Panc1 (cell line): ENCODE data around the gene LRMDA. TPM values are rescaled to one million over a fixed set of nuclear protein-coding genes. Genes with fewer than 3 reads are reported as not detected.

Experiments
- ATAC-seq: fragments of 200-7000 bp; cut with Tn5 transposase; 2 replicates; pipeline ENCODE4 v1.9.1; 2020; ENCODE audit warnings: mild to moderate bottlenecking, moderate library complexity
- BruUV-seq: library from RNA; stranded (reverse); fragments of 400-500 nt; replicated peaks from 2 replicates; lab custom pipeline; 2021; lab: Mats Ljungman, UMichigan
- CTCF ChIA-PET: fragments of 300-600 bp; sonication (Branson Sonifier 250); formaldehyde crosslinking; loops from one replicate; lab custom pipeline; 2022; ENCODE audit warnings: antibody characterized with exemption; lab: Charles Lee
- POLR2A ChIA-PET: fragments of 300-600 bp; sonication (Branson Sonifier 250); formaldehyde crosslinking; loops from one replicate; lab custom pipeline; 2022; ENCODE audit warnings: antibody characterized with exemption; lab: Charles Lee
- DNase-seq: peaks from one replicate; pipeline ENCODE4 v3.0.0-alpha.2; 2010; ENCODE audit warnings: low read depth, low spot score
- H3K27ac ChIP-seq: 2 replicates; pipeline ENCODE4 v1.5.1; 2011; ENCODE audit warnings: mild to moderate bottlenecking, low read length, inconsistent platforms
- H3K27me3 ChIP-seq: fragments of 200-500 bp; sonication (Bioruptor generic); 2 replicates; pipeline ENCODE4 v1.6.0; 2014; ENCODE audit warnings: low read length, inconsistent platforms; ENCODE audit not compliant: control insufficient read depth, insufficient read depth
- H3K36me3 ChIP-seq: fragments of 200-500 bp; sonication (Bioruptor generic); 2 replicates; pipeline ENCODE4 v1.5.1; 2014; ENCODE audit warnings: inconsistent platforms, mild to moderate bottlenecking, low read length, moderate library complexity; ENCODE audit not compliant: control insufficient read depth, insufficient read depth
- H3K4me1 ChIP-seq: 2 replicates; pipeline ENCODE4 v1.5.1; 2011; ENCODE audit warnings: inconsistent platforms, mild to moderate bottlenecking, low read length, moderate library complexity; ENCODE audit not compliant: control insufficient read depth, insufficient read depth
- H3K4me3 ChIP-seq, 2 experiments: 2 replicates each; pipeline ENCODE4 v1.5.1; 2011 to 2012; ENCODE audit warnings: low read depth in 2 of 2, low read length in 2 of 2, mild to moderate bottlenecking in 2 of 2, inconsistent platforms in 1 of 2, moderate library complexity in 1 of 2
- H3K9me3 ChIP-seq: fragments of 200-500 bp; sonication (Bioruptor generic); 2 replicates; pipeline ENCODE4 v1.5.1; 2014; ENCODE audit warnings: low read depth, mild to moderate bottlenecking, inconsistent platforms, low read length, moderate library complexity; ENCODE audit not compliant: control insufficient read depth, insufficient read depth
- CTCF ChIP-seq: fragments of 450-650 bp; IDR thresholded peaks from 2 replicates; pipeline ENCODE4 v1.5.1; 2017; ENCODE audit warnings: mild to moderate bottlenecking
- POLR2AphosphoS5 ChIP-seq: IDR thresholded peaks from 2 replicates; pipeline ENCODE4 v1.6.1; 2012; ENCODE audit warnings: mild to moderate bottlenecking, low read depth, low read length, moderate library complexity
- REST ChIP-seq, 2 experiments: IDR thresholded peaks; 2 replicates each; pipeline ENCODE4 v1.6.1; 2011 to 2012; ENCODE audit warnings: low read depth in 2 of 2, control low read depth in 1 of 2, low read length in 1 of 2, mild to moderate bottlenecking in 1 of 2, moderate library complexity in 1 of 2; ENCODE audit not compliant: insufficient read depth in 1 of 2
- SIN3A ChIP-seq: IDR thresholded peaks from 2 replicates; pipeline ENCODE4 v1.6.1; 2012; ENCODE audit warnings: low read depth, mild to moderate bottlenecking, low read length, moderate library complexity, borderline replicate concordance; ENCODE audit not compliant: insufficient read depth
- TCF7L2 ChIP-seq: IDR thresholded peaks from 2 replicates; pipeline ENCODE4 v1.6.1; 2011; ENCODE audit warnings: mild to moderate bottlenecking, low read depth, low read length, inconsistent platforms
- in situ Hi-C: cut with HindIII; loops from 2 replicates; pipeline ENCODE4 v1.10.0; 2016; ENCODE audit warnings: low sequenced_read_pairs, low pct_unique_long_range_greater_than_20kb
- intact Hi-C: fragments of 100-400 bp; cut with micrococcal nuclease; formaldehyde crosslinking; loops from one replicate; pipeline ENCODE4 v1.10.0; 2022; ENCODE audit not compliant: unreplicated experiment
- total RNA-seq: library from RNA; stranded (reverse); gene quantifications from one replicate; pipeline ENCODE4 v1.2.1, GENCODE V29; 2021; ENCODE audit not compliant: unreplicated experiment

The LRMDA gene
- total RNA-seq, 1 experiment from 2014 or later, result 1.2 TPM

GRCh38 chr10:75403144-75403938 lies 28.1 kb upstream of the LRMDA start:
- intact Hi-C loops (loop anchor here (5.0 to 10.0 kb wide), 5 partner anchors 511 to 1584 kb away; no protein-coding TSS in a partner anchor), in situ Hi-C loops (no loop called here)
- no TSS peak for BruUV-seq
- DNase-seq (no peak), ATAC-seq (no peak)
- Histone ChIP-seq H3K36me3 (peaks cover 12% of the 10 kb centered on the region), H3K4me3 (peak overlapping the region; percentile 61), H3K27ac (peak overlapping the region; percentile 90), H3K9me3 (no peaks in the 10 kb centered on the region), H3K27me3 (peaks cover 26% of the 10 kb centered on the region), H3K4me1 (peaks cover 36% of the 10 kb centered on the region)
- TF ChIP-seq TCF7L2 (0 out of 2 replicates have a peak, but pooled peaks have one; percentile 12), REST (IDR thresholded peaks at IDR 0.05; ENCODE audit: insufficient read depth in 1 of 2, low read depth in 2 of 2, low read length in 1 of 2) (no peak), SIN3A (0 out of 2 replicates have a peak, but pooled peaks have one; percentile 55), POLR2AphosphoS5 (no peak), CTCF (no peak)
- POLR2A ChIA-PET, result no interaction called here
- CTCF ChIA-PET, result interaction anchor here (0.7 kb wide), 1 partner anchor 198 kb away, joined by 5 read pairs; no protein-coding TSS in a partner anchor

- Histone ChIP-seq H3K4me1 (peaks cover 38% of the 10 kb centered on the region), H3K9me3 (no peaks in the 10 kb centered on the region), H3K4me3 (peak overlapping the region; percentile 61), H3K36me3 (peaks cover 12% of the 10 kb centered on the region), H3K27ac (peak overlapping the region; percentile 77), H3K27me3 (peaks cover 29% of the 10 kb centered on the region)
- DNase-seq (no peak), ATAC-seq (no peak)
- no TSS peak for BruUV-seq
- ChIA-PET POLR2A (no interaction called here), CTCF (interaction anchor here (0.7 kb wide), 1 partner anchor 197 kb away, joined by 5 read pairs; no protein-coding TSS in a partner anchor)
- in situ Hi-C loops (no loop called here), intact Hi-C loops (loop anchor here (5.0 to 10.0 kb wide), 5 partner anchors 511 to 1583 kb away; no protein-coding TSS in a partner anchor)
- TF ChIP-seq CTCF (no peak), TCF7L2 (no peak), POLR2AphosphoS5 (no peak), REST (IDR thresholded peaks at IDR 0.05; ENCODE audit: insufficient read depth in 1 of 2, low read depth in 2 of 2, low read length in 1 of 2) (no peak), SIN3A (no peak)
Observed at GRCh38 chr10:75403939-75404814, 27.2 kb upstream of the LRMDA start.
